Hepatocyte (in vitro differentiated cells): ENCODE measurements around the gene PSMB10. TPM values are rescaled to one million over a fixed set of nuclear protein-coding genes. Genes with fewer than 3 reads are reported as not detected.

ENCODE experiments used
- DNase-seq: peaks from one replicate; pipeline ENCODE4 v3.0.0-alpha.2; 2016; ENCODE audit warnings: low spot score
- H2AFZ ChIP-seq: fragments of 200-600 bp; sonication (generic); 2 replicates; pipeline ENCODE4 v1.6.0; 2016; ENCODE audit warnings: antibody characterized with exemption, mild to moderate bottlenecking
- H3K27ac ChIP-seq: fragments of 200-600 bp; sonication (generic); 2 replicates; pipeline ENCODE4 v1.5.1; 2016; ENCODE audit warnings: mild to moderate bottlenecking
- H3K27me3 ChIP-seq: fragments of 200-600 bp; sonication (generic); 2 replicates; pipeline ENCODE4 v1.6.1; 2016
- H3K36me3 ChIP-seq: fragments of 200-600 bp; sonication (generic); replicated peaks from 2 replicates; pipeline ENCODE4 v1.5.1; 2016; ENCODE audit warnings: low read depth; ENCODE audit not compliant: insufficient read depth
- H3K4me1 ChIP-seq: fragments of 200-600 bp; sonication (generic); 2 replicates; pipeline ENCODE4 v1.5.1; 2016; ENCODE audit warnings: mild to moderate bottlenecking, moderate library complexity; ENCODE audit not compliant: insufficient read depth
- H3K4me2 ChIP-seq: fragments of 200-600 bp; sonication (generic); 2 replicates; pipeline ENCODE4 v1.6.0; 2016
- H3K4me3 ChIP-seq: fragments of 200-600 bp; sonication (generic); 2 replicates; pipeline ENCODE4 v1.5.1; 2016; ENCODE audit warnings: mild to moderate bottlenecking
- H3K79me2 ChIP-seq: fragments of 200-600 bp; sonication (generic); 2 replicates; pipeline ENCODE4 v1.6.0; 2017; ENCODE audit warnings: mild to moderate bottlenecking
- H3K9me2 ChIP-seq: fragments of 200-600 bp; sonication (generic); replicated peaks from 2 replicates; pipeline ENCODE4 v1.6.0; 2017; ENCODE audit warnings: mild to moderate bottlenecking; ENCODE audit not compliant: insufficient read depth
- H3K9me3 ChIP-seq: fragments of 200-600 bp; sonication (generic); 2 replicates; pipeline ENCODE4 v1.5.1; 2016; ENCODE audit warnings: low read depth, mild to moderate bottlenecking
- H4K20me1 ChIP-seq: fragments of 200-600 bp; sonication (generic); 2 replicates; pipeline ENCODE4 v1.6.0; 2016; ENCODE audit warnings: mild to moderate bottlenecking; ENCODE audit not compliant: insufficient read depth, poor library complexity, severe bottlenecking
- CTCF ChIP-seq: fragments of 200-600 bp; sonication (generic); IDR thresholded peaks from 2 replicates; pipeline ENCODE4 v1.5.1; 2016; ENCODE audit warnings: antibody characterized with exemption, mild to moderate bottlenecking; ENCODE audit not compliant: poor library complexity
- EZH2 ChIP-seq: fragments of 200-600 bp; sonication (generic); IDR thresholded peaks from 2 replicates; pipeline ENCODE4 v1.6.1; 2016; ENCODE audit warnings: antibody characterized with exemption, mild to moderate bottlenecking, borderline replicate concordance
- EZH2phosphoT487 ChIP-seq: fragments of 200-600 bp; sonication (generic); IDR thresholded peaks from one replicate; pipeline ENCODE4 v1.6.1; 2018; ENCODE audit warnings: antibody characterized with exemption, mild to moderate bottlenecking, low read depth, moderate library complexity; ENCODE audit not compliant: unreplicated experiment, severe bottlenecking
- WGBS: methylation state at CpG from one replicate; pipeline ENCODE4 v1.1.6; 2016; ENCODE audit warnings: low lambda C conversion rate; ENCODE audit errors: missing lambda C conversion rate; 5-methylcytosine and 5-hydroxymethylcytosine counted together
- polyA plus RNA-seq: library from polyadenylated mRNA; unstranded; fragments of >200 nt; fragmentation: Nextera tagmentation; extraction: Ambion mirVana; gene quantifications from 2 replicates; pipeline ENCODE4 v1.2.1, GENCODE V29; 2016
- total RNA-seq: library from RNA; depleted of rRNA; stranded (reverse); fragments of >200 nt; gene quantifications from 2 replicates; pipeline ENCODE4 v1.2.3, GENCODE V29; 2014

PSMB10 gene
- total and polyA plus RNA-seq, 2 experiments from 2014 or later: 13.7 to 48.7 TPM

- Histone ChIP-seq H2AFZ (no peak overlapping the region), H3K27ac (no peak overlapping the region), H3K9me3 (no peaks in the 10 kb centered on the region), H3K27me3 (no peaks in the 10 kb centered on the region), H3K4me3 (no peak overlapping the region), H3K79me2 (peaks cover under 1% of the 10 kb centered on the region), H3K36me3 (no peaks in the 10 kb centered on the region), H3K4me1 (peaks cover 2% of the 10 kb centered on the region), H4K20me1 (no peaks in the 10 kb centered on the region), H3K4me2 (no peak overlapping the region), H3K9me2 (no peaks in the 10 kb centered on the region)
- no peak for DNase-seq
- WGBS: 83% methylated on average over 3 of the region's 3 CpGs
- TF ChIP-seq EZH2: no peak
- no peak for TF ChIP-seq CTCF
- no peak for TF ChIP-seq EZH2phosphoT487
Measured at GRCh38 chr16:67888331-67888730, 48.3 kb downstream of the PSMB10 start.

GRCh38 chr16:67886387-67886786 lies 50.3 kb downstream of the PSMB10 start:
- Histone ChIP-seq H4K20me1 (no peaks in the 10 kb centered on the region), H3K27ac (no peak overlapping the region), H3K9me3 (no peaks in the 10 kb centered on the region), H3K4me2 (no peak overlapping the region), H3K36me3 (no peaks in the 10 kb centered on the region), H3K4me3 (no peak overlapping the region), H3K27me3 (no peaks in the 10 kb centered on the region), H3K4me1 (peaks cover 3% of the 10 kb centered on the region), H2AFZ (no peak overlapping the region), H3K79me2 (no peaks in the 10 kb centered on the region), H3K9me2 (no peaks in the 10 kb centered on the region)
- 89% methylated on average over 5 of the region's 5 CpGs for WGBS
- no peak for DNase-seq
- TF ChIP-seq CTCF (no peak), EZH2 (no peak), EZH2phosphoT487 (no peak)

- H3K4me3 ChIP-seq: no peak overlapping the region
- no peak for DNase-seq
- no peaks in the 10 kb centered on the region for H4K20me1 ChIP-seq
- H3K4me2 ChIP-seq: no peak overlapping the region
- no peaks in the 10 kb centered on the region for H3K9me3 ChIP-seq
- H3K4me1 ChIP-seq: peaks cover 3% of the 10 kb centered on the region
- 95% methylated on average over 19 of the region's 19 CpGs for WGBS
- no peak overlapping the region for H2AFZ ChIP-seq
- no peak overlapping the region for H3K27ac ChIP-seq
- TF ChIP-seq EZH2 (no peak), EZH2phosphoT487 (no peak), CTCF (no peak)
- no peaks in the 10 kb centered on the region for H3K36me3 ChIP-seq
- H3K9me2 ChIP-seq: no peaks in the 10 kb centered on the region
- no peaks in the 10 kb centered on the region for H3K79me2 ChIP-seq
- H3K27me3 ChIP-seq: no peaks in the 10 kb centered on the region
Measured at GRCh38 chr16:67885976-67886375, 50.7 kb downstream of the PSMB10 start.

GRCh38 chr16:67885545-67885944 lies 51.1 kb downstream of the PSMB10 start:
- no peaks in the 10 kb centered on the region for H3K9me2 ChIP-seq
- peaks cover 3% of the 10 kb centered on the region for H3K4me1 ChIP-seq
- no peak overlapping the region for H3K4me2 ChIP-seq
- TF ChIP-seq EZH2 (no peak), CTCF (no peak), EZH2phosphoT487 (no peak)
- H3K9me3 ChIP-seq: no peaks in the 10 kb centered on the region
- H3K36me3 ChIP-seq: no peaks in the 10 kb centered on the region
- H2AFZ ChIP-seq: no peak overlapping the region
- DNase-seq: no peak
- H3K79me2 ChIP-seq: no peaks in the 10 kb centered on the region
- no peaks in the 10 kb centered on the region for H3K27me3 ChIP-seq
- WGBS: 91% methylated on average over 12 of the region's 12 CpGs
- no peaks in the 10 kb centered on the region for H4K20me1 ChIP-seq
- H3K4me3 ChIP-seq: no peak overlapping the region
- no peak overlapping the region for H3K27ac ChIP-seq
